HepG2 (cell line): Measurements from ENCODE around the gene GPR32. TPM values are rescaled to one million over a fixed set of nuclear protein-coding genes. Genes with fewer than 3 reads are reported as not detected.

Experiments
- AGO1 ChIP-seq: fragments of 200-400 bp; formaldehyde crosslinking; IDR thresholded peaks from 2 replicates; pipeline ENCODE4 v1.6.1; 2017; ENCODE audit warnings: mild to moderate bottlenecking, low read depth, low read length, moderate library complexity; ENCODE audit not compliant: poor library complexity, severe bottlenecking
- AGO2 ChIP-seq: fragments of 200-400 bp; formaldehyde crosslinking; optimal IDR thresholded peaks from 2 replicates; pipeline ENCODE3; 2017; ENCODE audit warnings: mild to moderate bottlenecking, low read depth, low read length, moderate library complexity
- HNRNPL ChIP-seq: fragments of 200-400 bp; formaldehyde crosslinking; IDR thresholded peaks from 2 replicates; pipeline ENCODE4 v1.6.1; 2017; ENCODE audit warnings: mild to moderate bottlenecking, low read depth, low read length
- NR2F2 ChIP-seq: IDR thresholded peaks from 2 replicates; pipeline ENCODE4 v1.6.1; 2012; ENCODE audit warnings: low read depth, inconsistent platforms, borderline replicate concordance
- NRL ChIP-seq: sonication (generic); formaldehyde crosslinking; IDR thresholded peaks from 2 replicates; pipeline ENCODE4 v1.5.0; 2020; ENCODE audit warnings: missing genetic modification reagents, mild to moderate bottlenecking, moderate library complexity, borderline replicate concordance
- PHF8 ChIP-seq: sonication (generic); formaldehyde crosslinking; IDR thresholded peaks from 2 replicates; pipeline ENCODE4 v1.5.0; 2020; ENCODE audit warnings: missing genetic modification reagents
- PITX1 ChIP-seq: sonication (generic); formaldehyde crosslinking; IDR thresholded peaks from 2 replicates; pipeline ENCODE4 v1.5.1; 2020; ENCODE audit warnings: mild to moderate bottlenecking, missing genetic modification reagents
- ZNF501 ChIP-seq: sonication (generic); formaldehyde crosslinking; IDR thresholded peaks from 2 replicates; pipeline ENCODE4 v1.5.1; 2020; ENCODE audit warnings: mild to moderate bottlenecking, moderate library complexity, missing genetic modification reagents
- ZNF558 ChIP-seq: sonication (generic); formaldehyde crosslinking; IDR thresholded peaks from 2 replicates; pipeline ENCODE4 v1.9.0; 2022; ENCODE audit warnings: mild to moderate bottlenecking, missing genetic modification reagents, borderline replicate concordance
- ZNF567 ChIP-seq: sonication (generic); formaldehyde crosslinking; IDR thresholded peaks from 2 replicates; pipeline ENCODE4 v1.8.1; 2023; ENCODE audit warnings: mild to moderate bottlenecking, missing genetic modification reagents, borderline replicate concordance
- polyA plus RNA-seq, 8 experiments: library from polyadenylated mRNA; depleted of rRNA in 3 of 8; stranded (reverse) in 7 of 8; unstranded in 1 of 8; fragments of >200 nt; fragmentation: Illumina TruSeq in 4 of 8; extraction: Trizol in 4 of 8; gene quantifications; 2 replicates each; pipeline versions ENCODE4 v1.2.1 to v1.2.3, GENCODE V29; 2011 to 2016; ENCODE audit warnings: low read depth in 4 of 8, missing spikeins in 1 of 8, mixed read lengths in 1 of 8; ENCODE audit not compliant: insufficient read depth in 1 of 8
- total RNA-seq, 5 experiments: library from RNA; depleted of rRNA; stranded (reverse); fragments of >200 nt; fragmentation: Illumina TruSeq; extraction: Trizol; gene quantifications; 2 replicates each; pipeline ENCODE4 v1.2.3, GENCODE V29; 2016; ENCODE audit warnings: low read depth in 1 of 5
- TF ChIP-seq, protein P1 (sequence below): sonication (generic); IDR thresholded peaks from 2 replicates; pipeline ENCODE4 v1.6.1; 2016; ENCODE audit warnings: low read depth, borderline replicate concordance
- TF ChIP-seq, protein P2 (sequence below): sonication (generic); formaldehyde crosslinking; IDR thresholded peaks from 2 replicates; pipeline ENCODE4 v1.4.0; 2020; ENCODE audit warnings: mild to moderate bottlenecking, missing genetic modification reagents
- TF ChIP-seq, protein P3 (sequence below): IDR thresholded peaks from 2 replicates; pipeline ENCODE4 v1.6.1; 2012; ENCODE audit warnings: inconsistent platforms
- TF ChIP-seq, protein P4 (sequence below): sonication (generic); formaldehyde crosslinking; IDR thresholded peaks from 2 replicates; pipeline ENCODE4 v1.9.0; 2022; ENCODE audit warnings: missing genetic modification reagents, mild to moderate bottlenecking, borderline replicate concordance
- TF ChIP-seq, protein P5 (sequence below): sonication (generic); formaldehyde crosslinking; IDR thresholded peaks from 2 replicates; pipeline ENCODE4 v1.5.1; 2020; ENCODE audit warnings: missing genetic modification reagents, mild to moderate bottlenecking, borderline replicate concordance
- TF ChIP-seq, protein P6 (sequence below): sonication (generic); formaldehyde crosslinking; IDR thresholded peaks from 2 replicates; pipeline ENCODE4 v1.5.1; 2020; ENCODE audit warnings: mild to moderate bottlenecking, missing genetic modification reagents, moderate library complexity

Gene GPR32
- total and polyA plus RNA-seq, 2 of the 13 experiments (the other 11 are each of a cell fraction or from before 2014, with no cell fraction given) = not detected

DNA sequence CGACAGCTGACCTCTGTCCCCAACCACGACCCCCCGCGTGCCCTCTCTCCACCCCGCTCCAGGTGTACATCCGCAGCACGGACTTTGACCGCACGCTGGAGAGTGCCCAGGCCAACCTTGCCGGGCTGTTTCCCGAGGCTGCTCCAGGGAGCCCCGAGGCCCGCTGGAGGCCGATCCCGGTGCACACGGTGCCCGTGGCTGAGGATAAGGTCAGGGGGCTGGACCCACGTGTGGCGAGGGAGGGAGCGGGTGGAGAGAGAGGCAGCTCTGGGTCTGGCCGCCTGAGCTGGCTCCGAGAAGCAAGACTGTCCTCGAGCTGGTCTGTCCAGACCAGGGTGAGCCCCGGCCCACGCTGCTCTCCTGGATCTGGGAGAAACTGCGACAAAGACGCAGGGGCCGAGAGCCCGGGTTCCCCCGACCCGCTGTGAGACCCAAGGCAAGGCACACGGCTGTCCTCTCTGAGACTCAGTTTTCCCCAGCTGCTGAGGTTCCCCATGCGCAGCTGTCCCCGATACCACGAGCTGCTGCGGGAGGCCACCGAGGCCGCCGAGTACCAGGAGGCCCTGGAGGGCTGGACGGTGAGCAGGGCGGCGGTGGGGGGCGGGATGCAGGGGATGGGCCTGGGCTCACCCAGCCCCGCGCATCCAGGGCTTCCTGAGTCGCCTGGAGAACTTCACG is 21.5 kb downstream of the GPR32 start (continued):
- TF ChIP-seq AGO1 (peak; percentile 91), AGO2 (peak; percentile 76), ZNF501 (CRISPR knock-in tag) (0 out of 2 replicates have a peak, but pooled peaks have one; percentile 11), PITX1 (CRISPR knock-in tag) (0 out of 2 replicates have a peak, but pooled peaks have one; percentile 34), NR2F2 (0 out of 2 replicates have a peak, but pooled peaks have one; percentile 34), PHF8 (CRISPR knock-in tag) (0 out of 2 replicates have a peak, but pooled peaks have one; percentile 20), NRL (CRISPR knock-in tag) (peak; percentile 52; the same call in 1 of the 2 replicates), HNRNPL (0 out of 2 replicates have a peak, but pooled peaks have one; percentile 30), ZNF567 (no peak), ZNF558 (CRISPR knock-in tag) (0 out of 2 replicates have a peak, but pooled peaks have one; percentile 31)
- TF ChIP-seq, protein P1, sequence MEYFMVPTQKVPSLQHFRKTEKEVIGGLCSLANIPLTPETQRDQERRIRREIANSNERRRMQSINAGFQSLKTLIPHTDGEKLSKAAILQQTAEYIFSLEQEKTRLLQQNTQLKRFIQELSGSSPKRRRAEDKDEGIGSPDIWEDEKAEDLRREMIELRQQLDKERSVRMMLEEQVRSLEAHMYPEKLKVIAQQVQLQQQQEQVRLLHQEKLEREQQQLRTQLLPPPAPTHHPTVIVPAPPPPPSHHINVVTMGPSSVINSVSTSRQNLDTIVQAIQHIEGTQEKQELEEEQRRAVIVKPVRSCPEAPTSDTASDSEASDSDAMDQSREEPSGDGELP = peak; percentile 36; the same call in 1 of the 2 replicates
- TF ChIP-seq, protein P2, sequence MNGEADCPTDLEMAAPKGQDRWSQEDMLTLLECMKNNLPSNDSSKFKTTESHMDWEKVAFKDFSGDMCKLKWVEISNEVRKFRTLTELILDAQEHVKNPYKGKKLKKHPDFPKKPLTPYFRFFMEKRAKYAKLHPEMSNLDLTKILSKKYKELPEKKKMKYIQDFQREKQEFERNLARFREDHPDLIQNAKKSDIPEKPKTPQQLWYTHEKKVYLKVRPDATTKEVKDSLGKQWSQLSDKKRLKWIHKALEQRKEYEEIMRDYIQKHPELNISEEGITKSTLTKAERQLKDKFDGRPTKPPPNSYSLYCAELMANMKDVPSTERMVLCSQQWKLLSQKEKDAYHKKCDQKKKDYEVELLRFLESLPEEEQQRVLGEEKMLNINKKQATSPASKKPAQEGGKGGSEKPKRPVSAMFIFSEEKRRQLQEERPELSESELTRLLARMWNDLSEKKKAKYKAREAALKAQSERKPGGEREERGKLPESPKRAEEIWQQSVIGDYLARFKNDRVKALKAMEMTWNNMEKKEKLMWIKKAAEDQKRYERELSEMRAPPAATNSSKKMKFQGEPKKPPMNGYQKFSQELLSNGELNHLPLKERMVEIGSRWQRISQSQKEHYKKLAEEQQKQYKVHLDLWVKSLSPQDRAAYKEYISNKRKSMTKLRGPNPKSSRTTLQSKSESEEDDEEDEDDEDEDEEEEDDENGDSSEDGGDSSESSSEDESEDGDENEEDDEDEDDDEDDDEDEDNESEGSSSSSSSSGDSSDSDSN (CRISPR knock-in tag) = peak; percentile 66
- TF ChIP-seq, protein P3, sequence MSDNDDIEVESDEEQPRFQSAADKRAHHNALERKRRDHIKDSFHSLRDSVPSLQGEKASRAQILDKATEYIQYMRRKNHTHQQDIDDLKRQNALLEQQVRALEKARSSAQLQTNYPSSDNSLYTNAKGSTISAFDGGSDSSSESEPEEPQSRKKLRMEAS = peak; percentile 71
- TF ChIP-seq, protein P4, sequence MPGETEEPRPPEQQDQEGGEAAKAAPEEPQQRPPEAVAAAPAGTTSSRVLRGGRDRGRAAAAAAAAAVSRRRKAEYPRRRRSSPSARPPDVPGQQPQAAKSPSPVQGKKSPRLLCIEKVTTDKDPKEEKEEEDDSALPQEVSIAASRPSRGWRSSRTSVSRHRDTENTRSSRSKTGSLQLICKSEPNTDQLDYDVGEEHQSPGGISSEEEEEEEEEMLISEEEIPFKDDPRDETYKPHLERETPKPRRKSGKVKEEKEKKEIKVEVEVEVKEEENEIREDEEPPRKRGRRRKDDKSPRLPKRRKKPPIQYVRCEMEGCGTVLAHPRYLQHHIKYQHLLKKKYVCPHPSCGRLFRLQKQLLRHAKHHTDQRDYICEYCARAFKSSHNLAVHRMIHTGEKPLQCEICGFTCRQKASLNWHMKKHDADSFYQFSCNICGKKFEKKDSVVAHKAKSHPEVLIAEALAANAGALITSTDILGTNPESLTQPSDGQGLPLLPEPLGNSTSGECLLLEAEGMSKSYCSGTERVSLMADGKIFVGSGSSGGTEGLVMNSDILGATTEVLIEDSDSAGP (CRISPR knock-in tag) = peak; percentile 49; the same call in 1 of the 2 replicates
- TF ChIP-seq, protein P5, sequence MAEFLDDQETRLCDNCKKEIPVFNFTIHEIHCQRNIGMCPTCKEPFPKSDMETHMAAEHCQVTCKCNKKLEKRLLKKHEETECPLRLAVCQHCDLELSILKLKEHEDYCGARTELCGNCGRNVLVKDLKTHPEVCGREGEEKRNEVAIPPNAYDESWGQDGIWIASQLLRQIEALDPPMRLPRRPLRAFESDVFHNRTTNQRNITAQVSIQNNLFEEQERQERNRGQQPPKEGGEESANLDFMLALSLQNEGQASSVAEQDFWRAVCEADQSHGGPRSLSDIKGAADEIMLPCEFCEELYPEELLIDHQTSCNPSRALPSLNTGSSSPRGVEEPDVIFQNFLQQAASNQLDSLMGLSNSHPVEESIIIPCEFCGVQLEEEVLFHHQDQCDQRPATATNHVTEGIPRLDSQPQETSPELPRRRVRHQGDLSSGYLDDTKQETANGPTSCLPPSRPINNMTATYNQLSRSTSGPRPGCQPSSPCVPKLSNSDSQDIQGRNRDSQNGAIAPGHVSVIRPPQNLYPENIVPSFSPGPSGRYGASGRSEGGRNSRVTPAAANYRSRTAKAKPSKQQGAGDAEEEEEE (CRISPR knock-in tag) = no peak
- TF ChIP-seq, protein P6, sequence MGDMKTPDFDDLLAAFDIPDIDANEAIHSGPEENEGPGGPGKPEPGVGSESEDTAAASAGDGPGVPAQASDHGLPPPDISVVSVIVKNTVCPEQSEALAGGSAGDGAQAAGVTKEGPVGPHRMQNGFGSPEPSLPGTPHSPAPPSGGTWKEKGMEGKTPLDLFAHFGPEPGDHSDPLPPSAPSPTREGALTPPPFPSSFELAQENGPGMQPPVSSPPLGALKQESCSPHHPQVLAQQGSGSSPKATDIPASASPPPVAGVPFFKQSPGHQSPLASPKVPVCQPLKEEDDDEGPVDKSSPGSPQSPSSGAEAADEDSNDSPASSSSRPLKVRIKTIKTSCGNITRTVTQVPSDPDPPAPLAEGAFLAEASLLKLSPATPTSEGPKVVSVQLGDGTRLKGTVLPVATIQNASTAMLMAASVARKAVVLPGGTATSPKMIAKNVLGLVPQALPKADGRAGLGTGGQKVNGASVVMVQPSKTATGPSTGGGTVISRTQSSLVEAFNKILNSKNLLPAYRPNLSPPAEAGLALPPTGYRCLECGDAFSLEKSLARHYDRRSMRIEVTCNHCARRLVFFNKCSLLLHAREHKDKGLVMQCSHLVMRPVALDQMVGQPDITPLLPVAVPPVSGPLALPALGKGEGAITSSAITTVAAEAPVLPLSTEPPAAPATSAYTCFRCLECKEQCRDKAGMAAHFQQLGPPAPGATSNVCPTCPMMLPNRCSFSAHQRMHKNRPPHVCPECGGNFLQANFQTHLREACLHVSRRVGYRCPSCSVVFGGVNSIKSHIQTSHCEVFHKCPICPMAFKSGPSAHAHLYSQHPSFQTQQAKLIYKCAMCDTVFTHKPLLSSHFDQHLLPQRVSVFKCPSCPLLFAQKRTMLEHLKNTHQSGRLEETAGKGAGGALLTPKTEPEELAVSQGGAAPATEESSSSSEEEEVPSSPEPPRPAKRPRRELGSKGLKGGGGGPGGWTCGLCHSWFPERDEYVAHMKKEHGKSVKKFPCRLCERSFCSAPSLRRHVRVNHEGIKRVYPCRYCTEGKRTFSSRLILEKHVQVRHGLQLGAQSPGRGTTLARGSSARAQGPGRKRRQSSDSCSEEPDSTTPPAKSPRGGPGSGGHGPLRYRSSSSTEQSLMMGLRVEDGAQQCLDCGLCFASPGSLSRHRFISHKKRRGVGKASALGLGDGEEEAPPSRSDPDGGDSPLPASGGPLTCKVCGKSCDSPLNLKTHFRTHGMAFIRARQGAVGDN (CRISPR knock-in tag) = peak; percentile 83
